HG02840 (cell line): ENCODE results near the gene FBXO44.
"Not testable (repeated sequence)": the region's sequence is repeated elsewhere in the genome, so short reads cannot be mapped to it uniquely, and the experiment has no call there.

Experiments used
- ATAC-seq: cut with Tn5 transposase; IDR thresholded peaks from one replicate; pipeline ENCODE4 v1.9.1; 2021; ENCODE audit warnings: mild to moderate bottlenecking, moderate library complexity, moderate number of reproducible peaks; ENCODE audit not compliant: unreplicated experiment, low FRiP score

FBXO44 gene

GRCh38 chr1:11638121-11638520, 16.6 kb upstream of the FBXO44 start:
- ATAC-seq = no peak

- no peak for ATAC-seq
These were observed 15.3 kb upstream of the FBXO44 start for GRCh38 chr1:11639372-11639771.

GRCh38 chr1:11640101-11640500, 14.6 kb upstream of the FBXO44 start:
- ATAC-seq = no peak

GRCh38 chr1:11640944-11641343, 13.7 kb upstream of the FBXO44 start:
- no peak for ATAC-seq

- no peak for ATAC-seq
These were observed 12.8 kb upstream of the FBXO44 start for GRCh38 chr1:11641776-11642305.

GRCh38 chr1:11642418-11643017, 12.2 kb upstream of the FBXO44 start:
- not testable (repeated sequence) for ATAC-seq

- ATAC-seq = no peak
These were observed 10.9 kb upstream of the FBXO44 start for GRCh38 chr1:11643782-11644181.

GRCh38 chr1:11645270-11645669, 9.4 kb upstream of the FBXO44 start:
- ATAC-seq = no peak

- no peak for ATAC-seq
These were observed 8.9 kb upstream of the FBXO44 start for GRCh38 chr1:11645670-11646265.

- no peak for ATAC-seq
These were observed 8.4 kb upstream of the FBXO44 start for GRCh38 chr1:11646317-11646716.

GRCh38 chr1:11647333-11647732, 7.3 kb upstream of the FBXO44 start:
- ATAC-seq = no peak

GRCh38 chr1:11648039-11648438, 6.6 kb upstream of the FBXO44 start:
- no peak for ATAC-seq

GRCh38 chr1:11648732-11649158, 5.9 kb upstream of the FBXO44 start:
- no peak for ATAC-seq

- no peak for ATAC-seq
These were observed 5.4 kb upstream of the FBXO44 start for GRCh38 chr1:11649237-11649623.

GRCh38 chr1:11649624-11650330, 4.9 kb upstream of the FBXO44 start:
- ATAC-seq = no peak

- no peak for ATAC-seq
These were observed 4.2 kb upstream of the FBXO44 start for GRCh38 chr1:11650331-11650991.

GRCh38 chr1:11651017-11651416, 3.7 kb upstream of the FBXO44 start:
- ATAC-seq = no peak

- no peak for ATAC-seq
These were observed 2.4 kb upstream of the FBXO44 start for GRCh38 chr1:11652203-11652780.

GRCh38 chr1:11653101-11653860, 1.4 kb upstream of the FBXO44 start:
- ATAC-seq = no peak

GRCh38 chr1:11653861-11654136, 878 bp upstream of the FBXO44 start:
- no peak for ATAC-seq
